HepG2 (cell line): ENCODE results near the gene TPGS1. TPM values are rescaled to one million over a fixed set of nuclear protein-coding genes. Genes with fewer than 3 reads are reported as not detected.

Experiments used
- ARHGAP35 ChIP-seq: sonication (generic); formaldehyde crosslinking; IDR thresholded peaks from 2 replicates; pipeline ENCODE4 v1.9.0; 2022; ENCODE audit warnings: mild to moderate bottlenecking, inconsistent platforms, moderate library complexity, missing genetic modification reagents, borderline replicate concordance
- ATF1 ChIP-seq: IDR thresholded peaks from 2 replicates; pipeline ENCODE4 v1.6.1; 2016; ENCODE audit warnings: mild to moderate bottlenecking, control low read depth
- ATF7 ChIP-seq, 2 experiments: fragments of 450-650 bp in 1 of 2; sonication (generic) in 1 of 2; formaldehyde crosslinking in 1 of 2; IDR thresholded peaks; 2 replicates each; pipeline versions ENCODE4 v1.4.0 to v1.6.1; 2016 to 2020; ENCODE audit warnings: antibody characterized with exemption in 1 of 2, mild to moderate bottlenecking in 1 of 2, missing genetic modification reagents in 1 of 2
- DR1 ChIP-seq: sonication (generic); formaldehyde crosslinking; IDR thresholded peaks from 2 replicates; pipeline ENCODE4 v1.8.0; 2021; ENCODE audit warnings: mild to moderate bottlenecking, missing genetic modification reagents, inconsistent platforms
- IRF2 ChIP-seq: IDR thresholded peaks from 2 replicates; pipeline ENCODE4 v1.6.1; 2018; ENCODE audit warnings: missing genetic modification reagents, missing compliant biosample characterization
- KDM2A ChIP-seq: sonication (generic); formaldehyde crosslinking; IDR thresholded peaks from 2 replicates; pipeline ENCODE4 v1.4.0; 2020; ENCODE audit warnings: low read depth, missing genetic modification reagents, borderline replicate concordance
- KLF15 ChIP-seq: sonication (generic); formaldehyde crosslinking; IDR thresholded peaks from 2 replicates; pipeline ENCODE4 v1.8.1; 2023; ENCODE audit warnings: borderline replicate concordance, mild to moderate bottlenecking, inconsistent platforms, missing genetic modification reagents, mixed read lengths
- MED13 ChIP-seq: sonication (generic); formaldehyde crosslinking; IDR thresholded peaks from 2 replicates; pipeline ENCODE4 v1.5.0; 2020; ENCODE audit warnings: missing genetic modification reagents
- MEIS2 ChIP-seq: sonication (generic); formaldehyde crosslinking; IDR thresholded peaks from 2 replicates; pipeline ENCODE4 v1.9.0; 2021; ENCODE audit warnings: mild to moderate bottlenecking, missing genetic modification reagents
- NFATC3 ChIP-seq: sonication (generic); formaldehyde crosslinking; IDR thresholded peaks from 2 replicates; pipeline ENCODE4 v1.5.1; 2020; ENCODE audit warnings: mild to moderate bottlenecking, missing genetic modification reagents
- NRL ChIP-seq: sonication (generic); formaldehyde crosslinking; IDR thresholded peaks from 2 replicates; pipeline ENCODE4 v1.5.0; 2020; ENCODE audit warnings: missing genetic modification reagents, mild to moderate bottlenecking, moderate library complexity, borderline replicate concordance
- SIX4 ChIP-seq: sonication (generic); formaldehyde crosslinking; IDR thresholded peaks from 2 replicates; pipeline ENCODE4 v1.4.0; 2020; ENCODE audit warnings: missing genetic modification reagents
- TOPORS ChIP-seq: sonication (generic); formaldehyde crosslinking; IDR thresholded peaks from 2 replicates; pipeline ENCODE4 v1.8.0; 2023; ENCODE audit warnings: mild to moderate bottlenecking, missing genetic modification reagents
- ZC3H4 ChIP-seq: sonication (generic); formaldehyde crosslinking; IDR thresholded peaks from 2 replicates; pipeline ENCODE4 v1.4.0; 2020; ENCODE audit warnings: missing genetic modification reagents, borderline replicate concordance
- ZNF160 ChIP-seq: sonication (generic); formaldehyde crosslinking; IDR thresholded peaks from 2 replicates; pipeline ENCODE4 v1.8.0; 2022; ENCODE audit warnings: mild to moderate bottlenecking, inconsistent platforms, missing genetic modification reagents
- ZNF24 ChIP-seq: fragments of 450-650 bp; IDR thresholded peaks from 2 replicates; pipeline ENCODE4 v1.6.1; 2017; ENCODE audit warnings: antibody characterized with exemption, mild to moderate bottlenecking
- ZNF329 ChIP-seq: sonication (generic); formaldehyde crosslinking; IDR thresholded peaks from 2 replicates; pipeline ENCODE4 v1.9.0; 2021; ENCODE audit warnings: low read depth, mild to moderate bottlenecking, missing genetic modification reagents
- ZNF460 ChIP-seq: sonication (generic); formaldehyde crosslinking; IDR thresholded peaks from 2 replicates; pipeline ENCODE4 v1.5.1; 2020; ENCODE audit warnings: missing genetic modification reagents, mild to moderate bottlenecking, borderline replicate concordance
- ZNF564 ChIP-seq: sonication (generic); formaldehyde crosslinking; IDR thresholded peaks from 2 replicates; pipeline ENCODE4 v1.8.1; 2023; ENCODE audit warnings: mild to moderate bottlenecking, missing genetic modification reagents
- ZNF589 ChIP-seq: sonication (generic); formaldehyde crosslinking; conservative IDR thresholded peaks from 2 replicates; pipeline ENCODE4 v1.8.0; 2022; ENCODE audit warnings: mild to moderate bottlenecking, moderate library complexity, missing genetic modification reagents
- ZNF615 ChIP-seq: sonication (generic); formaldehyde crosslinking; IDR thresholded peaks from 2 replicates; pipeline ENCODE4 v1.5.0; 2020; ENCODE audit warnings: mild to moderate bottlenecking, missing genetic modification reagents, borderline replicate concordance
- ZNF7 ChIP-seq: IDR thresholded peaks from 2 replicates; pipeline ENCODE4 v1.6.1; 2016; ENCODE audit warnings: missing biosample characterization, missing genetic modification reagents
- ZNF773 ChIP-seq: sonication (generic); formaldehyde crosslinking; IDR thresholded peaks from 2 replicates; pipeline ENCODE4 v1.4.0; 2020; ENCODE audit warnings: missing genetic modification reagents, borderline replicate concordance
- polyA plus RNA-seq, 8 experiments: library from polyadenylated mRNA; depleted of rRNA in 3 of 8; stranded (reverse) in 7 of 8; unstranded in 1 of 8; fragments of >200 nt; fragmentation: Illumina TruSeq in 4 of 8; extraction: Trizol in 4 of 8; gene quantifications; 2 replicates each; pipeline versions ENCODE4 v1.2.1 to v1.2.3, GENCODE V29; 2011 to 2016; ENCODE audit warnings: low read depth in 4 of 8, missing spikeins in 1 of 8, mixed read lengths in 1 of 8; ENCODE audit not compliant: insufficient read depth in 1 of 8
- total RNA-seq, 5 experiments: library from RNA; depleted of rRNA; stranded (reverse); fragments of >200 nt; fragmentation: Illumina TruSeq; extraction: Trizol; gene quantifications; 2 replicates each; pipeline ENCODE4 v1.2.3, GENCODE V29; 2016; ENCODE audit warnings: low read depth in 1 of 5
- TF ChIP-seq, protein P1 (sequence below): sonication (generic); formaldehyde crosslinking; IDR thresholded peaks from 2 replicates; pipeline ENCODE4 v1.5.0; 2020; ENCODE audit warnings: missing genetic modification reagents
- TF ChIP-seq, protein P2 (sequence below): sonication (generic); formaldehyde crosslinking; IDR thresholded peaks from 2 replicates; pipeline ENCODE4 v1.5.0; 2020; ENCODE audit warnings: mild to moderate bottlenecking, missing genetic modification reagents, borderline replicate concordance
- TF ChIP-seq, protein P3 (sequence below): sonication (generic); formaldehyde crosslinking; IDR thresholded peaks from 2 replicates; pipeline ENCODE4 v1.8.1; 2023; ENCODE audit warnings: mild to moderate bottlenecking, moderate library complexity, missing genetic modification reagents

TPGS1 gene
- total and polyA plus RNA-seq, 2 of the 13 experiments (the other 11 are each of a cell fraction or from before 2014, with no cell fraction given): 1.1 to 6.2 TPM

DNA sequence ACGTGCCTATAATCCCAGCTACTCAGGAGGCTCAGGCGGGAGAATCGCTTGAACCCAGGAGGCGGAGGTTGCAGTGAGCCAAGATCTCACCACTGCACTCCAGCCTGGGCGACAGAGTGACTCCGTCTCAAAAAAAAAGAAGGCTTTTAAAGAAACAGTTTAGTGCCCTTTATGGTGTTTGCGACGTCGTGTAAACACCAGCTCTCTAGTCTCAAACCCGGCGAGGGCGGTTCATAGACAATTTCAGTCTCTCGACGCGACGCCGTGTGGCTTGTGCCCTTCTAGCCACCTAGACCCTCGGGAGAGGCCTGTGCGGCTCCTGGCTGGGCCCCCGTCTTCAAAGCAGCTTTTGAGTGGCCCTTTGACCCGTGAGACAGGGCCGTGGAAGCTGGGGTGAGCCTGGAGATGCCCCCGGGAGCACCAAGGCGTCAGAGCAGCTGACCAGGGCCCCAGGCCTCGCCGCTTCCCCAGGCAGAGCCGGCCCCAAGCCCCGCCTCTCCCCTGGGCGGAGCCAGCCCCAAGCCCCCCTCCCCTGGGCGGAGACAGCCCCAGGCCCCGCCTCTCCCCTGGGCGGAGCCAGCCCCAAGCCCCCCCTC, 16.1 kb upstream of the TPGS1 start (continued):
- TF ChIP-seq ZNF24 (no peak), DR1 (CRISPR knock-in tag) (no peak), NFATC3 (no peak), ARHGAP35 (CRISPR knock-in tag) (peak; percentile 46; the same call in 1 of the 2 replicates), ZNF773 (CRISPR knock-in tag) (no peak), IRF2 (CRISPR knock-in tag) (peak; percentile 21; the same call in 1 of the 2 replicates), TOPORS (no peak), ZNF615 (CRISPR knock-in tag) (peak; percentile 63; the same call in 1 of the 2 replicates), ZNF329 (no peak), ZC3H4 (no peak), MED13 (no peak), KLF15 (CRISPR knock-in tag) (no peak), ATF7 (IDR thresholded peaks at IDR 0.05) (no peak), ATF7 (CRISPR knock-in tag; IDR thresholded peaks at IDR 0.05) (no peak), NRL (CRISPR knock-in tag) (no peak), ZNF589 (CRISPR knock-in tag) (no peak), KDM2A (CRISPR knock-in tag) (peak; percentile 67), ZNF564 (CRISPR knock-in tag) (no peak), ZNF160 (CRISPR knock-in tag) (0 out of 2 replicates have a peak, but pooled peaks have one; percentile 49), ZNF7 (CRISPR knock-in tag) (no peak), ATF1 (CRISPR knock-in tag) (no peak), SIX4 (CRISPR knock-in tag) (no peak), MEIS2 (CRISPR knock-in tag) (no peak), ZNF460 (no peak)
- TF ChIP-seq, protein P1, sequence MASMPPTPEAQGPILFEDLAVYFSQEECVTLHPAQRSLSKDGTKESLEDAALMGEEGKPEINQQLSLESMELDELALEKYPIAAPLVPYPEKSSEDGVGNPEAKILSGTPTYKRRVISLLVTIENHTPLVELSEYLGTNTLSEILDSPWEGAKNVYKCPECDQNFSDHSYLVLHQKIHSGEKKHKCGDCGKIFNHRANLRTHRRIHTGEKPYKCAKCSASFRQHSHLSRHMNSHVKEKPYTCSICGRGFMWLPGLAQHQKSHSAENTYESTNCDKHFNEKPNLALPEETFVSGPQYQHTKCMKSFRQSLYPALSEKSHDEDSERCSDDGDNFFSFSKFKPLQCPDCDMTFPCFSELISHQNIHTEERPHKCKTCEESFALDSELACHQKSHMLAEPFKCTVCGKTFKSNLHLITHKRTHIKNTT (CRISPR knock-in tag): no peak
- TF ChIP-seq, protein P2, sequence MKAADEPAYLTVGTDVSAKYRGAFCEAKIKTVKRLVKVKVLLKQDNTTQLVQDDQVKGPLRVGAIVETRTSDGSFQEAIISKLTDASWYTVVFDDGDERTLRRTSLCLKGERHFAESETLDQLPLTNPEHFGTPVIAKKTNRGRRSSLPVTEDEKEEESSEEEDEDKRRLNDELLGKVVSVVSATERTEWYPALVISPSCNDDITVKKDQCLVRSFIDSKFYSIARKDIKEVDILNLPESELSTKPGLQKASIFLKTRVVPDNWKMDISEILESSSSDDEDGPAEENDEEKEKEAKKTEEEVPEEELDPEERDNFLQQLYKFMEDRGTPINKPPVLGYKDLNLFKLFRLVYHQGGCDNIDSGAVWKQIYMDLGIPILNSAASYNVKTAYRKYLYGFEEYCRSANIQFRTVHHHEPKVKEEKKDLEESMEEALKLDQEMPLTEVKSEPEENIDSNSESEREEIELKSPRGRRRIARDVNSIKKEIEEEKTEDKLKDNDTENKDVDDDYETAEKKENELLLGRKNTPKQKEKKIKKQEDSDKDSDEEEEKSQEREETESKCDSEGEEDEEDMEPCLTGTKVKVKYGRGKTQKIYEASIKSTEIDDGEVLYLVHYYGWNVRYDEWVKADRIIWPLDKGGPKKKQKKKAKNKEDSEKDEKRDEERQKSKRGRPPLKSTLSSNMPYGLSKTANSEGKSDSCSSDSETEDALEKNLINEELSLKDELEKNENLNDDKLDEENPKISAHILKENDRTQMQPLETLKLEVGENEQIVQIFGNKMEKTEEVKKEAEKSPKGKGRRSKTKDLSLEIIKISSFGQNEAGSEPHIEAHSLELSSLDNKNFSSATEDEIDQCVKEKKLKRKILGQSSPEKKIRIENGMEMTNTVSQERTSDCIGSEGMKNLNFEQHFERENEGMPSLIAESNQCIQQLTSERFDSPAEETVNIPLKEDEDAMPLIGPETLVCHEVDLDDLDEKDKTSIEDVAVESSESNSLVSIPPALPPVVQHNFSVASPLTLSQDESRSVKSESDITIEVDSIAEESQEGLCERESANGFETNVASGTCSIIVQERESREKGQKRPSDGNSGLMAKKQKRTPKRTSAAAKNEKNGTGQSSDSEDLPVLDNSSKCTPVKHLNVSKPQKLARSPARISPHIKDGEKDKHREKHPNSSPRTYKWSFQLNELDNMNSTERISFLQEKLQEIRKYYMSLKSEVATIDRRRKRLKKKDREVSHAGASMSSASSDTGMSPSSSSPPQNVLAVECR (CRISPR knock-in tag): no peak; the same call in 1 of the 2 replicates
- TF ChIP-seq, protein P3, sequence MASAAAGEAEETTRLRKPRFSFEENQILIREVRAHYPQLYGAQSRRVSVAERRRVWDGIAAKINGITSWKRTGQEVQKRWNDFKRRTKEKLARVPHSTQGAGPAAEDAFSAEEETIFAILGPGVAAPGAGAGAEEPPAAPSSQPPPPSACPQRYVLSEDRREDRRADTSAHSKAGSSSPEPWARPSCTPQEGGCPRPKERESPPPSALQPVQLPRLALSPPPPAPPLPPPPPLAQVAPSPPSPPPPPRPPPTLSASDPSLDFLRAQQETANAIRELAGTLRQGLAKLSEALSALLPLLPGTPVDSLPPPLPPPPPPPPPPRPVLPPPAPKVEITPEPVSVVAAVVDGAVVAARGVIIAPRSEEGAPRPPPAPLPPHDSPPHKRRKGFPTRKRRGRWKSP: no peak
